GM12874 (cell line): ENCODE results near the gene ARHGAP27.

Experiments used
- TF ChIP-seq, protein P1 (sequence below): IDR thresholded peaks from 2 replicates; pipeline ENCODE4 v1.5.1; 2011; ENCODE audit warnings: low read depth, mild to moderate bottlenecking, control low read depth, low read length, moderate library complexity; ENCODE audit not compliant: insufficient read depth

Gene ARHGAP27

DNA sequence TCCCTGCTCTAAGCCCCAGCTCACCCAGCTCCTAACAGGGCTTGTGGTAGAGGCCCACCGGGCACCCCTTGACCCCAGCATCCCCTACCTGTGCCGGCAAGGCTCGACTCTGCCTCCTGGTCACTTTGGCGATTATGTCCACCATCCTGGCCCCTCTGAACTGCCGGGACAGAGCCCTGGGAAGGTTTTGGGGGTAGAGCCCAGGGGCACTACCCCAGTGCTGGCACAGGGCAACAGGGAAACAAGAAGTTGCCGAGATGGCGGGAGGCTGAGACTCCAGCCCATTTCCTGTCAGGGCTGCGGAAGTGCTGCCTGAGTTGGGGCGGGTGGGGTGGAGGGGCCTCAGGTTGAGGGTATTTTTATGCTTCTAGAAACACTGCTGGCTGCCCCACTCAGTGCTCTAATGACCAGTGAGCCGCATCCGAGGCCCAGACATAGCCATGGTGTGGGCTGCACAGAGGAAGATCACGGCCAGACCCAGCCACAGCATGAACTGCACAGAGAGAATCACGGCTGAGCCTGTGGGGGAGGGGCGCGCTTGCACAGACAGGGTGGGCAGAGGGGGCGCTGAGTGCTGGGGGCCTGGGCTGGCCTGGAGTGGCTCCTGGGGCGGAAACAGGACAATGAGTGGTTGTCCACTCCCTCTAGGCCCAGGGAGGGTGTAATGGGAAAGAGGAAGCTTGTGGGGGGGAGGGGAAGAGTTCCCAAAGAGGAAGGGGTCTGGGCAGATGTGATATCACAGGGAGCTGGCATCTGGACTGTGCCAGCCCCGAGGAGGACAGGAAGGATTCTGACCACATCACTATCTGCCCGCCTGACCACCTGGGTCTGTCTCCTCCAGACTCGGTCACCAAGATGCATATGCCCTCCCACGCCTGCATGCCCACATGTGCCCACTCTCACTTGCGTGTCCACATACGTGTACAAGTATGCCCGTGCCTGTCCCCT lies 22.3 kb downstream of the ARHGAP27 start:
- TF ChIP-seq, protein P1, sequence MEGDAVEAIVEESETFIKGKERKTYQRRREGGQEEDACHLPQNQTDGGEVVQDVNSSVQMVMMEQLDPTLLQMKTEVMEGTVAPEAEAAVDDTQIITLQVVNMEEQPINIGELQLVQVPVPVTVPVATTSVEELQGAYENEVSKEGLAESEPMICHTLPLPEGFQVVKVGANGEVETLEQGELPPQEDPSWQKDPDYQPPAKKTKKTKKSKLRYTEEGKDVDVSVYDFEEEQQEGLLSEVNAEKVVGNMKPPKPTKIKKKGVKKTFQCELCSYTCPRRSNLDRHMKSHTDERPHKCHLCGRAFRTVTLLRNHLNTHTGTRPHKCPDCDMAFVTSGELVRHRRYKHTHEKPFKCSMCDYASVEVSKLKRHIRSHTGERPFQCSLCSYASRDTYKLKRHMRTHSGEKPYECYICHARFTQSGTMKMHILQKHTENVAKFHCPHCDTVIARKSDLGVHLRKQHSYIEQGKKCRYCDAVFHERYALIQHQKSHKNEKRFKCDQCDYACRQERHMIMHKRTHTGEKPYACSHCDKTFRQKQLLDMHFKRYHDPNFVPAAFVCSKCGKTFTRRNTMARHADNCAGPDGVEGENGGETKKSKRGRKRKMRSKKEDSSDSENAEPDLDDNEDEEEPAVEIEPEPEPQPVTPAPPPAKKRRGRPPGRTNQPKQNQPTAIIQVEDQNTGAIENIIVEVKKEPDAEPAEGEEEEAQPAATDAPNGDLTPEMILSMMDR: no peak

DNA sequence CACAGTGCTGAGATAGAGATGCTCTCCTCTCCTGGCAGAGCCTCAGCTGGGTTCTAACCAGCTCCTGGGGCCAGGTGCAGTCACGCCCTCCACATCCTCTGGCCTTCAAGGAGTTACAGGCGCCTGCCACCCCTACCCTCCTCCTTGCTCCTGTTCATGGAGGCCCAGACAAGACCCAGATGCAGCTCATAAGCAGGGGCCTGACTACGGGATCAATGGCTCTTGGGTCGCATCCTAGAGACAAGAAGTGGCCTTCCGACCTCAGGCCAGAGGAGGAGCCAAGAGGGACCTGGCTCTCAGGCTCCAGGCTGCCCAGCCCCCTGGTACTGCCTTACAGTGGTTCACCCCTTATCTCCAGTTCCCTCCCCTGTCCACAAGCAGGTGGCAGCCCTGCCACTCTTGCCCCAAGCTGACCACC lies 23.0 kb downstream of the ARHGAP27 start:
- TF ChIP-seq, protein P1: no peak

GRCh38 chr17:45408611-45409421 lies 23.9 kb downstream of the ARHGAP27 start:
- TF ChIP-seq, protein P1: no peak

- TF ChIP-seq, protein P1: no peak
Measured at GRCh38 chr17:45406107-45406506, 26.6 kb downstream of the ARHGAP27 start.

GRCh38 chr17:45405250-45406086 lies 27.2 kb downstream of the ARHGAP27 start:
- TF ChIP-seq, protein P1: no peak

DNA sequence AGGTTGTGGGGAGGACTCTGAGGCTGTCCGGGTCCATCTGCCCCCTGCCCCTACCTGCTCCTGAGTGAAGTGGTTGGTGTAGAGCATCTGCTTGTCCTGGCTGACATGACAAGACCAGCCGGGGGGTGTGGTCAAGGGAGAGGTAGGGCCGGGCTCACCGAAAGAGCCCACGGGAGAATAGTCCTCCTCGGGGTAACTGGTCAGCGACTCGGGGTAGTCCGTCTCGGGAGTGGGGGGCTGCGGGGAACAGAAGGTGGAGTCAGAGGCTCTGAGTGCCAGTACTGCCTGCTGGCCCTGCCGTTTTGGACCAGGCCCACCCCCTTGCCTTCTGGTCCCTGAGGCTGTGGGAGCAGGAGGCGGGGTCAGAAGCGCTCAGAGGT lies 27.8 kb downstream of the ARHGAP27 start:
- TF ChIP-seq, protein P1: no peak
